HG03045 (cell line): ENCODE measurements around the gene SMIM1.

Source experiments
- ATAC-seq: cut with Tn5 transposase; IDR thresholded peaks from one replicate; pipeline ENCODE4 v1.9.1; 2021; ENCODE audit warnings: mild to moderate bottlenecking, moderate library complexity; ENCODE audit not compliant: unreplicated experiment

The SMIM1 gene

GRCh38 chr1:3817821-3818597 lies 45.5 kb downstream of the SMIM1 start:
- no peak for ATAC-seq

GRCh38 chr1:3819771-3820200 lies 47.2 kb downstream of the SMIM1 start:
- no peak for ATAC-seq

GRCh38 chr1:3820316-3820715 lies 47.8 kb downstream of the SMIM1 start:
- no peak for ATAC-seq

- ATAC-seq: no peak
Observed at GRCh38 chr1:3821004-3821403, 48.5 kb downstream of the SMIM1 start.

GRCh38 chr1:3821447-3821846 lies 48.9 kb downstream of the SMIM1 start:
- no peak for ATAC-seq

- ATAC-seq: no peak
Observed at GRCh38 chr1:3821908-3822307, 49.4 kb downstream of the SMIM1 start.

GRCh38 chr1:3822421-3822820 lies 49.9 kb downstream of the SMIM1 start:
- no peak for ATAC-seq

GRCh38 chr1:3824650-3825049 lies 52.1 kb downstream of the SMIM1 start:
- no peak for ATAC-seq

- no peak for ATAC-seq
Observed at GRCh38 chr1:3825356-3825755, 52.8 kb downstream of the SMIM1 start.
